NCI-H82 treated with DMSO at 0.1 percent for 48 hours (cell line): Measurements from ENCODE around the gene RUNDC1.
A peak's percentile ranks its signal among the peaks of the same experiment; 100 is the strongest.
"Not testable (repeated sequence)": the region's sequence is repeated elsewhere in the genome, so short reads cannot be mapped to it uniquely, and the experiment has no call there.

ENCODE experiments used
- DNase-seq: peaks from one replicate; lab custom pipeline; 2025; ENCODE audit not compliant: unreplicated experiment; lab: John Stamatoyannopoulos, UW

Gene RUNDC1

DNA sequence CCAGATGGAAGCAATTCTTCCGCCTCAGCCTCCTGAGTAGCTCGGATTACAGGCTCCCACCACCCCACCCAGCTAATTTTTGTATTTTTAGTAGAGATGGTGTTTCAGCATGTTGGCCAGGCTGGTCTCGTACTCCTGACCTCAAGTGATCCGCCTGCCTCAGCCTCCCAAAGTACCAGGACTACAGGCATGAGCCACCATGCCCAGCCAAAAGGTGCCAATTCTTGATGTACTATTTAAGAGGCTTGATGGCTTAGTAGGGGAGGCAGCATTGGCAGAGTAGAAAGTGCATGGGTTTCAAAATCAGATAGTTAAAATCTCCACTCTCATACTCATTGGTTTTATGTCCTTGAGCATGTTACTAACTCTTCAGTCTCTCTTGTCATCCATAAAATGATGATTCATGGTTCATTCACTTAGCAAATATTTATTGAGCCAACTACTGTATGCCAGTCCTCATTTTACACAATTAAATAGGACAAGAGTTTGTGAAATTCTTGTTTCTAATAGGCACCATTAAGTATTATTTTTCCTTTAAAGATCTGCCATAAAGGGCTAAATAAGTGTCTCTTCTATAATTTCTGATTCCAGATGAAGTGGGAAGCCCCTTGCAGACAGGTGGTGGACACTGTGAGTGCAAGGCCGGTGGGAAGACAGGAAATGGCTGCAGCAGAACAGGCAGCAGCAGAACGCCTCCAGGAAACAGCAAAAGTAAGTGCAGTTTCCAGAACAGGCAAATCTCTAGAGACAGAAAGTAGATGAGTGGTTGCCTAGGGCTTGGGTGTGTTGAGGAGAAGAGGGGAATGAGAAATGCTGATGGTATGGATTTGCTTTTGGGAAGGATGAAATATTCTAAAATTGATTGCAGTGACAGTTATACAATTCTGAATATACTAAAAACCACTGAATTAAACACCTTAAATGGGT, 9.6 kb downstream of the RUNDC1 start:
- DNase-seq, result no peak

DNA sequence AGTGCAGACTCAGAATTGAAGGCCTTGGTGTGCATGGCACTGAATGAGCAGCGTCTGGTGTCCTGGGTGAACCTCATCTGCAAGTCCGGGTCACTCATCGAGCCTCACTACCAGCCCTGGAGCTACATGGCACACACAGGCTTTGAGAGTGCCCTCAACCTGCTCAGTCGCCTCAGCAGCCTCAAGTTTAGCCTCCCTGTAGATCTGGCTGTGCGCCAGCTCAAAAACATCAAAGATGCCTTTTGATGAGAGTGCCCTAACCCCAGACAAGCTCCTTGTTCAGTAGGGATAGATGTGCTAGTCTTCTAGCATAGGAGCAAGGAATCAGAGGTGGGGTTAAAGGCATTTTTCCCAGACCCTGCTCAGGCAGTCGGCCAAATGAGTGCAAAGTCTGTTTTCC, 11.1 kb downstream of the RUNDC1 start:
- DNase-seq, result no peak

DNA sequence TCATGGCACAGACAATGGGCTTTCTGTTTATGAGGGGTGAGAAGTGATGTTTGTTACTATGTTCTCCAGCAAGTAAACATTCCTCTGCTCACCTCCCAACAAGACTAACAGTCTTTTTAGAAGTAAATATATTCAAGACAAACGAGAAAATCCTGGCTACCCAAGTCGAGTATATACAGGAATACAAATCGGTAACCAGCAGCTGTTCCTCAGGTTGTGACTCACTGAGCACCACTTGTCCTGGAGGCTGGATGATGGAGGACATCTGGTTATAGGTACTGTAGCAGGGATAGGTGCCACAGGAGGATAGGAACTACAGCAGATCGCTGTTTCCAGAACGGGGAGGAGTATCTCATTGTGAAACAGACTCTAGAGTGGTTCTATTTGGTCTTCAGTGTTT, 12.5 kb downstream of the RUNDC1 start:
- no peak for DNase-seq

DNA sequence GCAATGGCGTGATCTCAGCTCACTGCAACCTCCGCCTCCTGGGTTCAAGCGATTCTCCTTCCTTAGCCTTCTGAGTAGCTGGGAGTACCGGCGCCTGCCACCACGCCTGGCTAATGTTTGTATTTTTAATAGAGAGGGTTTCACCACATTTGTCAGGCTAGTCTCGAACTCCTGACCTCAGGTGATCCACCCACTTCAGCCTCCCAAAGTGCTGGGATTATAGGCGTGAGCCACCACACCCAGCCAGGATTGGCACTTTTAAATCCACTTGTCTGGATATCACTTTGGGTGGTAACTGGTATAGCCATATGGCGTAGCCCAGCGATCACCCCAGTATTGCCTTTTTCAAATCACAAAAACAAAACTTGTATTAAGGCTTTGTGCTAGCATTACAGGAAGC, 13.5 kb downstream of the RUNDC1 start:
- not testable (repeated sequence) for DNase-seq

DNA sequence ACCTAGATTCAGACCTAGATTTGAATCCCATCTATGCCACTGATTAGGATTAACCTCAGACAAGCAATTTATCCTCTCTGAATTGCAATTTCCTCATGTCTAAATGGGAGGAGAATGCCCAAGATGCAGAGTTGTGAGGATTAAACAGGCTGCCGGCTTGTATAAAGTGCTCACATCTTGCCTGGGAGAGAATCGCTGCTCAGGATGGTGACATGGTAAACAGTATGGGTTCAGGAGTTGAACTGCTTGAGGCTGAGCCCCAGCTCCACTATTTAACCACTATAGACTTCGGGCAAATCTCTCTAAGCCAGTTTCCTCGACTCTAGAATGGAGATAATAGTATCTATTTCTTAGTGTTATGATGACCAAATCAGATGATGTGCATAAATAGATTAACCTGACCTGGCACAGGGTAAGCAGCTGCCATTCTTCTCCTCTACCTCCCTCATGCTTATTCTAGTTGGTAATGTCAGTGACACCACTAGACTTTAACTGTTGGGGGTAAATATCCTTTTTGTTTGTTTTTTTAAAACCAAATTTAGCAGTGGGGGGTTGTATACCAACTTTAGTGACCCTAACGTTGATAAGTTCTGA, 17.1 kb downstream of the RUNDC1 start:
- peak; percentile 72 for DNase-seq

DNA sequence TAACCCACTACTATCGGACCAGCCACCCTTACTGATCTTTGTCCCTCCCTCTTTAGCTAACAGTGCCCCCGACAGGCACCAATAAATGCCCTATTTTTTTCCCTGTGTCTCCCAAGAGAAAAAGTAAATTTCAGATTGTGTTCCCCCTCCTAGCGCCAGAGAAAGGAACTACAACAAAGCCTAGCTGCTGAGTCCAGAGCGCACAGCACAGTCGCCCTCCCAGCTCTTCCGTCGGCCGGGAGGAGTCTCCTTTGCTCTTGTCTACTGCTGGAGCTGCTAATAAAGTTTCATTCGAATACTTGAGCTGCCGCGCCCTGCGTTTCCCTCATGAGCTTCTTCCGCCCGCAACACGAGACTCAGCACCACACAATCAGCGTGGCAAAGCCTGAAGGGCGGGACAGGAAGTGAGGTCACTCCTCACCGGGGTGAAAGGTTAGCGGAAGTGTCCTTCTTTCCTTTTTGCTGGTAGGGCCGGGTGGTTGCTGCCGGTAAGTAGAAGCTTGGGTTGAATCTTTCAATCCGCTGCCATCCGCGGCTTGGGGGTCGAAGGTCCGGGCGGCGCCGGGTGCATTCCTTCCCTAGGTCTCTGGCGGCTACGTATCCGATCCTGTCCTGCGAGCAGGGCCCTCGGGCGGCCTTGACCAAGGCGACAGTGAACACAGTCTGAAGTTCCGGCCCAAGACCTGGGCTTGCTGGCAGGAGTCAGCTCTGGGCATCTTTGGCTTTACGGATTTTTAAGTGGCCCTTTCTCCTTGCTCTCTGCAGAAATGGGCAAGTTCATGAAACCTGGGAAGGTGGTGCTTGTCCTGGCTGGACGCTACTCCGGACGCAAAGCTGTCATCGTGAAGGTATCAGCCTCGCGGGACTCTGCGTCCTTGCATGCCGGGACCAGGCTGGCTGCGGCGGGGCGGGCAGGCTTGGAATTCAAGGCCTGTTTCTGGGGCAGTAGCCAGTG, 17.9 kb downstream of the RUNDC1 start, which contains the start of gene RPL27:
Gene RPL27 (plus strand): TSS at position 436 of the 955 bp plus-strand sequence. CDS start 332 bp downstream, at position 768.
- DNase-seq, result peak; percentile 98

DNA sequence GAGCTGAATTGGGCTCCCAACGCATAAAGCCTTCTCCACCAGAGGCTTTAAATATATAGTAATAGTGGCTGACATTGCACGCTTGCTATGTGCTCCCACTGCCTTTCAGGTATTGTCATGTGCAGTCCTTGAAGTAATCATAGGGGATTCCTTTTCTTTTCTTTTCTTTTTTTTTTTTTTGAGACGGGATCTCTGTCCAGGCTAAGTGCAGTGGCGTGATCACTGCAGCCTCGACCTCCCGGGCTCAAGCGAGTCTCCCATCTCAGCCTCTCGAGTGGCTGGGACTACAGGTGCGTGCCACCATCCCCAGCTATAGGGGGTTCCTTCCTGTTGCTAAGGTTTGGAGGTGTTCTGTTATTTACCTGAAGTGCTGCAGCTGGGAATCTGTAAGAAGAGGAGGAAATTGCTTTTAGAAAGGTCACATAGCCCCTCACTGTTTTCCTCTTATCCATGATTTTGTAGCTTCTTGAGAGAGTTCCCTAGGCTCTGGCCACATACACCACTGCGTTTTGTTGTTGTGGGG, 18.7 kb downstream of the RUNDC1 start:
- no peak for DNase-seq

DNA sequence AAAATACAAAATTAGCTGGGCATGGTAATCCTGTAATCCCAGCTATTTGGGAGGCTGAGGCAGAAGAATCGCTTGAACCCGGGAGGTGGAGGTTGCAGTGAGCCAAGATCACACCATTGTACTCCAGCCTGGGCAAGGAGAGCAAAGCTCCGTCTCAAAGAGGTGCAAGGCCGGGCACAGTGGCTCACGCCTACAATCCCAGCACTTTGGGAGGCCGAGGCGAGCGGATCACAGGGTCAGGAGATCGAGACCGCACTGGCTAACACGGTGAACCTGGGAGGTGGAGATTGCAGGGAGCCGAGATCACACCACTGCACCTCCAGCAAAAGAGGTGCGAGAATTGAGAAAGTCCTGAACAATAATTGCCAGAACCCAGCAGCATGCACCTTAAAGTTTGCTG, 20.5 kb downstream of the RUNDC1 start:
- DNase-seq, result not testable (repeated sequence)

DNA sequence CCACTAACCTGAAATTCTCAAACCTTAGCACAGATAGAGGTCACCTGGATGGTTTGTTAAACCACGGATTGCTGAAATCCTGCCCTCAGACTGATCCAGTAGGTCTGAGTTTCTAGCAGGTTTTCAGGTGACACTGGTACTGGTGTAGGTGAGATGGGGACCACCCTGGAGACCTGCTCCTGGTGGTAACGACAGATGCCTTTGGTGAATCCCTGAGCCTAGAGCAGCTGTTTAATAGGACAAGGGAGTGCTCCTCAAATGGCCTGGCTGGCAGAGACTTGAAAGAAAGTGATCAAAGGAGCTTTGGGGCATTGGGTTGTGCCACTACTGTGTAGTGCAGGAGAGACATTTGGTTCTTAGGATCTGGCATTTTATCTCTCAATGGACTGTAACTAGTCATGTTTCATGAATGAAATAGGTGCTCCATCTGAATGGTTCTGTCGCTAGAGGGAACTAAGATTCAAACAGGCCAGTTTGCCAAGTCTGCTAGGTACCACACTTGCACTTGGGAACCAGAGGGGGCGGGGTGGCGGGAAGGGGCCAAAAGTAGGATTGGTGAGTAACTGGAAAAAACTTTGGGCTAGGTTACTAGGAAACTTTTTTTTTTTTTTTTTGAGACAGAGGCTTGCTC, 23.3 kb downstream of the RUNDC1 start:
- DNase-seq, result no peak

DNA sequence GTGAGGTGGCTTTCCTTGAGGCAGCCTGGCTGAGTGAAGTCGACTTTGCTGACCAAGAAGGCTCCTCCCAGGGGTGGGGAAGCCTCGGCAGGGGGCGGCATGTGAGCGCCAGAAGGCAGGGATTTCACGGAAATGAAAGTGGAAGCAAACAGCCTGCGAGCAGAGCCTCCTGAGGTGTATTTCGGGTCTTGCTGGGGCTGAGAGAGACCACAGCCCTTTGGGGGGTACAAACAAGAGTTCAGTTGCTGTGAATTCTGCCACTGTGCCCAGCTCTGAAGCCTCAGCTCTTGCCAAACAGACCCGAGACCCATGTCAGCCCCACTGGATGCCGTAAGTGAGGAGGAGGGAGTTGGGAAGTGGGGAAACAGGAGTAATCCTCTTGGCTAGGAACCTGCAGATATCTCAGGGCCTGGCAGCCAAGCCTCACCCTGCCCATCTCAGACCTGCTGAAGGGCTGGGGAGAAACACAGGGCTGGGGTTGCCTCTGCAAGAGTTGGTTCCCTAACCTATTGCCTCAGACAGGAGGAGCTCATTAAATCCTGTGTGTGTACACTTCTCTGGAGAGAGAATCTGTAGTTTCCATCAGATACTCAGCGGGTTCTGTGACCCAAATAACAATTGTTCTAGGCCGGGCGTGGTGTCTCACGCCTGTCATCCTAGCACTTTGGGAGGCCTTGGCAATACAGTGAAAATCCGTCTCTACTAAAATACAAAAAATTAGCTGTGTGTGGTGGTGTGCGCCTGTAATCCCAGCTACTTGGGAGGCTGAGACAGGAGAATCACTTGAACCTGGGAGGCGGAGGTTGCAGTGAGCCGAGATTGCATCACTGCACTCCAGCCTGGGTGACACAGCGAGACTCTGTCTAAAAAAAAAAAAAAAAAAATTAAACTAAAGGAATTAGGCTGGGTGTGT, 26.5 kb downstream of the RUNDC1 start, which contains the start of gene IFI35:
Gene IFI35 (plus strand): TSS at position 146 of the 913 bp plus-strand sequence. CDS start 164 bp downstream, at position 310.
- peak; percentile 58 for DNase-seq

DNA sequence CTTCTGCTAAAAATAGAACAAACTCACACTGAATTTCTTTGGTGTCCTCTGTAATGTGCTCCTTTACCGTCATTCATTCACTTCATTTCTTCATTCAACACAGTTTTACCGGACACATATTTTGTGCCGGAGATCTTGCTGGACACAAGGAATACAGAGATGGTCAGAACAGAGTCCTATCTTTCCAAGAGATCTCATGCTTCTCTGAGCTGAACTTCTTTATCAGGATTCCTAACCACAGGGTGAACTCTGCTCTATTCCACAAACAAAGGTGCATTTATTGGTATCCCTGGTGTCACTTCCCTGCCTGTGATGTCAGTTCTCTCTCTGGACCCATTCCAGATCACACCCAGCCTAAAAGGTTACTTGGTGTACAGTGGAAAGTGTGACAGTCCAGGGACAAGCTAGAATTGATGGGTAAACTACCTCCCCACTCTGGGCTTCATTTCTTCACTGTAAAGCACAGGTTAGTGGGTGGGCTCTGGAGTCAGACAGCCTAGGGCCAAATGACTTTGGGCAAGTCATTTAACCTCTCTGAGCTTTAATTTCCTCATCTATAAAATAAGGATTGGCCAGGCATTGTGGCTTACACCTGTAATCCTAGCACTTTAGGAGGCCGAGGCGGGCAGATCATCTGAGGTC, 30.4 kb downstream of the RUNDC1 start:
- DNase-seq, result no peak

DNA sequence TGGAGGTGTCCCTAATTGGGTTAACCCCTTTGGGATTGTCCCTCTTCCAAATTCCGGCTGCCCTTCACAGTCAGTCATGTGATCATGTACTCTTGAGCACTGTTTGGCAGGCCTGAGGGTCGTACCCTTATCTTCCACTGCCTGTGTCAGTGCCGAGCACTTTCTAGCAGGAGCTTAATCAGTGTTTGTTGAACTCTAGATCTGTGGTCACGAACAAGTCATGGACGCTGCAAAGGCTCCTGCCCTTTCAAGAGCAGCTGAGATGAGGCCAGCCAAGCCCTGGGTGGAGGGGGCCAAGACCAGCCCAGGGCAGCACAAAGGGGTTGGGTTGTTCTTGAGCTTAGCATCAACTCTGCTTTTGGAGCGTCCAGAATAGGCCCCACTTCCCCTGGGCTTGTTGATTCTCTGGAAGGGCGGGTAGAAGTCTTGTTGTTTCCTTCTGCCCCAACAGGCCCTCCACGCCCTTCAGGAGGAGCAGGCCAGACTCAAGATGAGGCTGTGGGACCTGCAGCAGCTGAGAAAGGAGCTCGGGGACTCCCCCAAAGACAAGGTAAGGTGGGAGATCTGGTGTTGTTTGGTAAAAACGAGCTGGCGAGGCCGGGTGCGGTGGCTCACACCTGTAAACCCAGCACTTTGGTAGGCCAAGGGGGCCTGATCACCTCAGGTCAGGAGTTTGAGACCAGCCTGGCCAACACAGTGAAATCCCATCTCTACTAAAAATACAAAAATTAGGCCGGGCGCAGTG, 31.5 kb downstream of the RUNDC1 start:
- DNase-seq, result no peak

DNA sequence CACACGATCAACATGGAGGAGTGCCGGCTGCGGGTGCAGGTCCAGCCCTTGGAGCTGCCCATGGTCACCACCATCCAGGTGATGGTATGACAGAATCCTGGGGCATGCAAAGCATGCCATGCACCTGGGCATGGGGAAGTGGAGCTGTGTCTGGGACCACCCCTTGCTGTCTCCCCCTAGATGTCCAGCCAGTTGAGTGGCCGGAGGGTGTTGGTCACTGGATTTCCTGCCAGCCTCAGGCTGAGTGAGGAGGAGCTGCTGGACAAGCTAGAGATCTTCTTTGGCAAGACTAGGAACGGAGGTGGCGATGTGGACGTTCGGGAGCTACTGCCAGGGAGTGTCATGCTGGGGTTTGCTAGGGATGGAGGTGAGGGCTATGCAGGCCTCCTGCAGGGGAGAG, 32.9 kb downstream of the RUNDC1 start:
- no peak for DNase-seq

DNA sequence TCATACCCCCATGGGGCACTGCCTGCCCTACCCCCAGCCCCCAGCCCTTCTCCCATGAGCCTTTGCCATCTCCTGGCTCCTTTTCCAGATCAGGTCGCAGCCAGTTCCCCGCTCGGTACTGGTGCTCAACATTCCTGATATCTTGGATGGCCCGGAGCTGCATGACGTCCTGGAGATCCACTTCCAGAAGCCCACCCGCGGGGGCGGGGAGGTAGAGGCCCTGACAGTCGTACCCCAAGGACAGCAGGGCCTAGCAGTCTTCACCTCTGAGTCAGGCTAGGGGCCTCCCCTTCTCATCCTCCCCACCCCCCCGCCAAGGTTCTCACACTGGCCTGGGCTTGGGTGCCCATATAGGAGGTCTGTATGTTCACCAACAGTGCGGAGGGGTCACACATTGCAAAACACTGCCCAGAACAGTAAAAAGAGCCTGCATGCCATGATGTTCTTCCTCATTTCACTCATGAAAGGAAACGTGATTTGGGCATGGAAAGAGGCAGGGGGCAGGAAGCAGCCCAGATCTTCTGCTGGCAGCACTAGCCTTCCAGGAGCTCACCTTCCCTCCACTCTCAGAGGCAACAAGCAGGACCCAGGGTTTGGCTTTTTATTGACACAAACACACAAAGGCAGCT, 33.8 kb downstream of the RUNDC1 start:
- DNase-seq, result no peak

DNA sequence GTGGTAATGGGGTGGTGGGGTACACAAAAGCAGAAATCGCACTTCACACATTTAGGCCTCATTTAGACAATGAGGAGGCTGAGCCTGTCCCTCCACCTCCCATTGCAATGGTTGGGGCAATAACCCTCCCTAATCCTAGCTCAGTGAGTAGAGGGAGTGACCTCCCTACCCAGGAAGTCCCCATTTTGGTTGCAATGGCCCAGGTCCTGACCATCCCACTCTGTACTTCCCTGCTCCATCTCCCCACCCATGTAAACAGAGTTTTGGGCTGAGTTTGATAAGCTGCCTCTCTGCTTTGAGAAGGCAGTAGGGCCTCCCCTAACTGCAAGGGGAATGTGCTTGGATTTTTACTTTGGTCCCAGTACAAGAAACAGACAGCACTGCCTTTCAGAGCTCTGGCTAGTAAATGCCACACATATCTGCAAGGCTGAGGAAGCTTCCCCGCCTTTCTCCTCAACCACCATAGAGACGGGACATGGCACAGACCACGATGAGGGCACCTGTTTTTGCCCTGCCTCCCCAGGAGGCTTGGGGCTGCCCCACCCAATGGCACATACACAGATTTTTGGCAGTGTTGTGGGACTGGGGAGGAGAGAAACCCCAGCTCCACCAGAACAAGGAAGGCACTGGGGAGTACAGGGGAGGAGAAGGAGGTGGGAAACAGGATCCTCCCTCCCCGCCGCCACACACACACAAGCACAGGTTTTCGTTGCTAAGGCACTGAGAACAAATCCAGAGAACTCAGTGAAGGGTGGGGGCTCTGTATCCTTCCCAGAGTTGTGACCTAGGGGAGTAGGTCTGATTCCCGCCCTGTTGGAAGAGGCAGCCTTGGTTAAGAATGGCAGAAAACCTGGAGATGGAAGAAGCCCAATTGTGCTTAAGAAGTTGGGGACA, 34.5 kb downstream of the RUNDC1 start:
- no peak for DNase-seq

DNA sequence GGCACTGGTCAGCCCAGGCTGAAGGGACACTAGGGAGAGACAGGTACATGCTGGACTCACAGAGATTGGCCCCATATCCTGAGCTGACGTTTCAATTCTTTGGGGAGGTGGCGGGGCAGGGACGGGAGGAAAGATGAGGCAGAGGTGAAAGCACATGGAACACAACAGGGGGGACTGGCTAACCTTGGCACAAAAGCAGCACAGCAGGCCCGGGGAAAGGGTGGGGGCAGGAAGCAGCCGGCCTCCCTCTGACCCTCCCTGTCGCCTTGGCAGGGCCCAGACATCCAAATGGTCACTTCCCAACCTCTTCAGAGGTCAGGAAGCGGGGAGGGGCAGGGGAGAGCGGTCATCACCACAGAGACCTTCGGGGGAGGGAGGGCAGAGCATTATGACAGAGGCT, 35.2 kb downstream of the RUNDC1 start:
- DNase-seq, result no peak

DNA sequence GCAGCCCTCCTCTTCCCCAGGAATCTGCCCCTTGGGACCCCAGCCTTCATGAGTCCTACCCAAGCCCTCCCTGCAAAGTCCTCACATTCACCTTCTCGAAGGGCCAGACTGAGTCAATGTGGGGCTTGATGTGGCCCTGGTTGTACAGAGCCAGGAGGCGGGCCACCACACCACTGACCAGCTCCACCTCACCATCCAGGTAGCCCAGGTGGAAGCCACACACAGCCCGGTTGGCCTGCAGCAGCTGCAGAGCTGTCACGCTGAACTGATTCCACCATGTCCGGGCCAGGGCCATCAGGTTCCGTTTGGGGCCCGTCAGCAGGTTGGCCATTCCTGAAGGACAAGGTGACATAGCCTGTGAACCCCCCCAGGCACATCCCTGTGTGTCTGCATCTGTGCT, 35.9 kb downstream of the RUNDC1 start:
- DNase-seq, result no peak
